Ascending aorta (tissue), 2 donors: Measurements from ENCODE around the gene PIM1. TPM values are rescaled to one million over a fixed set of nuclear protein-coding genes. Genes with fewer than 3 reads are reported as not detected.
"Not testable (repeated sequence)": the region's sequence is repeated elsewhere in the genome, so short reads cannot be mapped to it uniquely, and the experiment has no call there.

Source experiments
- DNase-seq, 2 donors: peaks; one replicate each; pipeline ENCODE4 v3.0.0-alpha.2; 2019; ENCODE audit warnings: low spot score in 2 of 2
- H3K27ac ChIP-seq, 2 donors: fragments of 200-600 bp; sonication (generic); one replicate each; pipeline ENCODE4 v1.5.1; 2016 to 2017; ENCODE audit warnings: mild to moderate bottlenecking in 1 of 2
- H3K27me3 ChIP-seq: fragments of 200-600 bp; sonication (generic); one replicate; pipeline ENCODE4 v1.5.1; 2017
- H3K36me3 ChIP-seq, 2 donors: fragments of 200-600 bp; sonication (generic); one replicate each; pipeline ENCODE4 v1.5.1; 2016
- H3K4me1 ChIP-seq, 2 donors: fragments of 200-600 bp; sonication (generic); one replicate each; pipeline ENCODE4 v1.5.1; 2016 to 2017; ENCODE audit warnings: mild to moderate bottlenecking in 1 of 2
- H3K4me3 ChIP-seq, 2 donors: fragments of 200-600 bp; sonication (generic); one replicate each; pipeline ENCODE4 v1.5.1; 2016 to 2017; ENCODE audit warnings: mild to moderate bottlenecking in 1 of 2
- H3K9me3 ChIP-seq, 2 donors: fragments of 200-600 bp; sonication (generic); one replicate each; pipeline ENCODE4 v1.5.1; 2016
- CTCF ChIP-seq, 3 experiments: fragments of 200-600 bp in 2 of 3; fragments of 450-650 bp in 1 of 3; sonication (generic) in 2 of 3; IDR thresholded peaks; one replicate each; pipeline ENCODE4 v1.5.1; 2016 to 2019; ENCODE audit warnings: antibody characterized with exemption in 3 of 3, mild to moderate bottlenecking in 1 of 3, moderate library complexity in 1 of 3
- intact Hi-C: fragments of 100-400 bp; cut with DNase I; formaldehyde crosslinking; loops from one replicate; pipeline ENCODE4 v1.15.1; 2023
- total RNA-seq: library from RNA; depleted of rRNA; stranded (reverse); fragments of >200 nt; gene quantifications from one replicate; pipeline ENCODE4 v1.1.0, GENCODE V29; 2016

The PIM1 gene
- total RNA-seq, 1 donor from 2014 or later: 17.7 TPM

GRCh38 chr6:37182736-37183590, 13.0 kb downstream of the PIM1 start:
- H3K4me3 ChIP-seq: no peak overlapping the region
- TF ChIP-seq CTCF (IDR thresholded peaks at IDR 0.05): no peak
- no peaks in the 10 kb centered on the region for H3K36me3 ChIP-seq
- no peaks in the 10 kb centered on the region for H3K4me1 ChIP-seq
- H3K27ac ChIP-seq: no peak overlapping the region
- DNase-seq: no peak
- no peaks in the 10 kb centered on the region for H3K27me3 ChIP-seq
- no peaks in the 10 kb centered on the region for H3K9me3 ChIP-seq
- intact Hi-C loops: no loop called here

GRCh38 chr6:37185949-37186720, 16.2 kb downstream of the PIM1 start:
- H3K4me1 ChIP-seq, H3K27ac ChIP-seq, intact Hi-C loops, H3K27me3 ChIP-seq, H3K4me3 ChIP-seq, H3K9me3 ChIP-seq, H3K36me3 ChIP-seq, DNase-seq: not testable (repeated sequence)

GRCh38 chr6:37187321-37188022, 17.5 kb downstream of the PIM1 start:
- no peaks in the 10 kb centered on the region for H3K4me1 ChIP-seq
- no peak for TF ChIP-seq CTCF (IDR thresholded peaks at IDR 0.05)
- no peak overlapping the region for H3K4me3 ChIP-seq
- peaks cover 0 to 7% of the 10 kb centered on the region in 2 donors for H3K9me3 ChIP-seq
- no peaks in the 10 kb centered on the region for H3K36me3 ChIP-seq
- H3K27ac ChIP-seq: no peak overlapping the region
- DNase-seq: no peak
- intact Hi-C loops: no loop called here
- H3K27me3 ChIP-seq: no peaks in the 10 kb centered on the region

- Histone ChIP-seq H3K27ac (no peak overlapping the region), H3K27me3 (no peaks in the 10 kb centered on the region), H3K9me3 (peaks cover 0 to 7% of the 10 kb centered on the region in 2 donors), H3K36me3 (no peaks in the 10 kb centered on the region), H3K4me3 (no peak overlapping the region), H3K4me1 (no peaks in the 10 kb centered on the region)
- intact Hi-C loops: no loop called here
- no peak for DNase-seq
- no peak for TF ChIP-seq CTCF (IDR thresholded peaks at IDR 0.05)
Measured at GRCh38 chr6:37188962-37189510, 19.1 kb downstream of the PIM1 start.

GRCh38 chr6:37190159-37190535, 20.2 kb downstream of the PIM1 start:
- intact Hi-C loops: no loop called here
- Histone ChIP-seq H3K27me3 (no peaks in the 10 kb centered on the region), H3K4me3 (no peak overlapping the region), H3K36me3 (no peaks in the 10 kb centered on the region), H3K4me1 (no peaks in the 10 kb centered on the region), H3K27ac (no peak overlapping the region), H3K9me3 (peaks cover 0 to 7% of the 10 kb centered on the region in 2 donors)
- no peak for DNase-seq
- TF ChIP-seq CTCF (IDR thresholded peaks at IDR 0.05): no peak
